Ovary (tissue), 9 donors: ENCODE results near the gene LIN28A. TPM values are rescaled to one million over a fixed set of nuclear protein-coding genes. Genes with fewer than 3 reads are reported as not detected.

Experiments
- DNase-seq, 5 donors: peaks; one replicate each; pipeline ENCODE4 v3.0.0-alpha.2; 2019 to 2020
- H3K27ac ChIP-seq, 2 donors: fragments of 200-600 bp; one replicate each; pipeline versions ENCODE4 v1.5.1 to v1.8.0; 2019 to 2022
- H3K27me3 ChIP-seq: fragments of 200-600 bp; one replicate; pipeline ENCODE4 v1.8.0; 2022
- H3K36me3 ChIP-seq: fragments of 200-600 bp; sonication (generic); one replicate; pipeline ENCODE4 v1.5.1; 2019
- H3K4me1 ChIP-seq: one replicate; pipeline ENCODE4 v1.8.1; 2013; ENCODE audit warnings: mild to moderate bottlenecking, moderate library complexity; ENCODE audit not compliant: insufficient read depth
- H3K4me3 ChIP-seq: fragments of 200-600 bp; sonication (generic); one replicate; pipeline ENCODE4 v1.5.1; 2017
- H3K9me3 ChIP-seq, 2 donors: fragments of 200-600 bp in 1 of 2; sonication (generic) in 1 of 2; one replicate each; pipeline versions ENCODE4 v1.5.1 to v1.8.1; 2013 to 2019; ENCODE audit warnings: mild to moderate bottlenecking in 1 of 2, moderate library complexity in 1 of 2
- CTCF ChIP-seq, 3 donors: fragments of 450-650 bp in 2 of 3; fragments of 200-600 bp in 1 of 3; IDR thresholded peaks; one replicate each; pipeline versions ENCODE4 v1.5.1 to v1.8.0; 2016 to 2022; ENCODE audit warnings: antibody characterized with exemption in 3 of 3, mild to moderate bottlenecking in 1 of 3
- EP300 ChIP-seq: sonication (generic); formaldehyde crosslinking; IDR thresholded peaks from one replicate; pipeline ENCODE4 v1.6.1; 2017; ENCODE audit warnings: antibody characterized with exemption
- POLR2A ChIP-seq: fragments of 450-650 bp; IDR thresholded peaks from one replicate; pipeline ENCODE4 v1.6.1; 2017; ENCODE audit warnings: antibody characterized with exemption, mild to moderate bottlenecking, moderate library complexity
- WGBS, 3 donors: extraction: QIAGEN DNeasy Blood & Tissue Kit in 1 of 3; methylation state at CpG; one replicate each; pipeline versions ENCODE4 v1.1.5 to v1.1.7; 2013 to 2017; 5-methylcytosine and 5-hydroxymethylcytosine counted together
- intact Hi-C, 4 donors: fragments of 100-400 bp; cut with DNase I; formaldehyde crosslinking; loops; one replicate each; pipeline versions ENCODE4 v1.11.0 to v1.15.1; 2022 to 2023
- polyA plus RNA-seq, 2 donors: library from polyadenylated mRNA; stranded (reverse); fragments of 200-250 nt in 1 of 2; fragments of 350-450 nt in 1 of 2; fragmentation: Illumina TruSeq in 1 of 2; extraction: RNeasy Lipid Tissue Mini Kit (QIAGEN cat#74804) in 1 of 2; gene quantifications; one replicate each; pipeline ENCODE4 v1.2.3, GENCODE V29; 2013 to 2014
- total RNA-seq, 7 donors: library from RNA; depleted of rRNA in 2 of 7; stranded (reverse); fragments of >200 nt in 2 of 7; fragmentation: NEBNext Ultra II Directional in 3 of 7; extraction: Animal tissue kit (Norgen Biotek cat#: 25700) in 3 of 7; gene quantifications; one replicate each; pipeline versions ENCODE4 v1.1.0 to v1.2.4, GENCODE V29; 2016 to 2023
- donor health status: DM: no; HTN: no; CAD: no; lungs with moderate emphysema.
- donor health status: DM: no; HTN: no; CAD: no.
- donor health status: Bipolar disorder and iron deficiency.
- donor health status: DM: yes; HTN: yes; CAD: no.
- donor health status: DM: no; HTN: no; CAD: no.
- donor health status: DM: yes; HTN: yes; CAD: no.

Gene LIN28A
- total and polyA plus RNA-seq, 9 donors = 1.3 TPM; not detected in 8

GRCh38 chr1:26404641-26405040 is 6.0 kb upstream of the LIN28A start:
- no peaks in the 10 kb centered on the region for H3K9me3 ChIP-seq
- intact Hi-C loops = no loop called here
- H3K27ac ChIP-seq = no peak overlapping the region
- H3K4me3 ChIP-seq = no peak overlapping the region
- H3K4me1 ChIP-seq = no peaks in the 10 kb centered on the region
- H3K27me3 ChIP-seq = no peaks in the 10 kb centered on the region
- WGBS, 3 donors = 58 to 80% (median 67%) methylated on average over 2 of the region's 2 CpGs
- no peak for TF ChIP-seq EP300
- no peak for TF ChIP-seq CTCF (IDR thresholded peaks at IDR 0.05)
- TF ChIP-seq POLR2A = no peak
- no peak for DNase-seq
- H3K36me3 ChIP-seq = no peaks in the 10 kb centered on the region

- no peaks in the 10 kb centered on the region for H3K4me1 ChIP-seq
- H3K27ac ChIP-seq = no peak overlapping the region
- H3K4me3 ChIP-seq = no peak overlapping the region
- TF ChIP-seq POLR2A = no peak
- no peak for TF ChIP-seq CTCF (IDR thresholded peaks at IDR 0.05)
- no peak for TF ChIP-seq EP300
- H3K9me3 ChIP-seq = no peaks in the 10 kb centered on the region
- WGBS, 3 donors = 45 to 72% (median 47%) methylated on average over 7 of the region's 7 CpGs
- no peaks in the 10 kb centered on the region for H3K36me3 ChIP-seq
- intact Hi-C loops = no loop called here
- DNase-seq = no peak
- no peaks in the 10 kb centered on the region for H3K27me3 ChIP-seq
Measured at GRCh38 chr1:26405281-26405915, 5.2 kb upstream of the LIN28A start.

GRCh38 chr1:26408604-26409003 is 2.0 kb upstream of the LIN28A start:
- no peaks in the 10 kb centered on the region for H3K9me3 ChIP-seq
- H3K27ac ChIP-seq = no peak overlapping the region
- peaks cover 6% of the 10 kb centered on the region for H3K27me3 ChIP-seq
- no peaks in the 10 kb centered on the region for H3K36me3 ChIP-seq
- no peak overlapping the region for H3K4me3 ChIP-seq
- WGBS, 3 donors = 1% methylated on average over 12 of the region's 12 CpGs
- TF ChIP-seq CTCF (IDR thresholded peaks at IDR 0.05) (no peak), POLR2A (peak; percentile 16)
- intact Hi-C loops = no loop called here
- no peaks in the 10 kb centered on the region for H3K4me1 ChIP-seq
- peak; percentile 62 to 88 (median 73) for DNase-seq

- 1 to 3% (median 2%) methylated on average over 16 of the region's 16 CpGs for WGBS, 3 donors
- Histone ChIP-seq H3K36me3 (no peaks in the 10 kb centered on the region), H3K4me1 (no peaks in the 10 kb centered on the region), H3K9me3 (no peaks in the 10 kb centered on the region), H3K27me3 (peaks cover 6% of the 10 kb centered on the region), H3K27ac (no peak overlapping the region), H3K4me3 (no peak overlapping the region)
- intact Hi-C loops = no loop called here
- TF ChIP-seq EP300 = no peak
- TF ChIP-seq POLR2A = no peak
- no peak for TF ChIP-seq CTCF (IDR thresholded peaks at IDR 0.05)
- no peak for DNase-seq
Measured at GRCh38 chr1:26409191-26409807, 1.3 kb upstream of the LIN28A start.
